Measurements from ENCODE around the gene PRRX1.

Gene PRRX1

GRCh38 chr1:170664093-170664827, at the start of gene PRRX1:
Gene PRRX1, plus strand, starts transcription at chr1:170664131. Its CDS starts 88 bp downstream, at chr1:170664219.
- DNase-seq, result no peak

- no peak for DNase-seq
Observed at GRCh38 chr1:170617591-170618330, 46.2 kb upstream of the PRRX1 start.

GRCh38 chr1:170618421-170618820, 45.5 kb upstream of the PRRX1 start:
- no peak for DNase-seq

- no peak for DNase-seq
Observed at GRCh38 chr1:170619241-170620028, 44.5 kb upstream of the PRRX1 start.

GRCh38 chr1:170620164-170620563, 43.8 kb upstream of the PRRX1 start:
- DNase-seq, result no peak

- no peak for DNase-seq
Observed at GRCh38 chr1:170623171-170623570, 40.8 kb upstream of the PRRX1 start.

- DNase-seq, result no peak
Observed at GRCh38 chr1:170624146-170624545, 39.8 kb upstream of the PRRX1 start.

- no peak for DNase-seq
Observed at GRCh38 chr1:170630977-170631376, 33.0 kb upstream of the PRRX1 start.

GRCh38 chr1:170634293-170634692, 29.6 kb upstream of the PRRX1 start:
- DNase-seq, result no peak

GRCh38 chr1:170634824-170635410, 29.0 kb upstream of the PRRX1 start:
- no peak for DNase-seq

- no peak for DNase-seq
Observed at GRCh38 chr1:170640581-170640980, 23.4 kb upstream of the PRRX1 start.

GRCh38 chr1:170657275-170657853, 6.6 kb upstream of the PRRX1 start:
- DNase-seq, result no peak

GRCh38 chr1:170659399-170660035, 4.4 kb upstream of the PRRX1 start:
- no peak for DNase-seq

- no peak for DNase-seq
Observed at GRCh38 chr1:170660281-170660713, 3.6 kb upstream of the PRRX1 start.

GRCh38 chr1:170660871-170661645, 2.9 kb upstream of the PRRX1 start:
- no peak for DNase-seq

GRCh38 chr1:170661646-170662411, 2.1 kb upstream of the PRRX1 start:
- DNase-seq, result no peak

- no peak for DNase-seq
Observed at GRCh38 chr1:170662561-170663403, 1.1 kb upstream of the PRRX1 start.

GRCh38 chr1:170663404-170664092, 383 bp upstream of the PRRX1 start:
- DNase-seq, result no peak
